B cell (primary cell): Measurements from ENCODE around the gene IL10RA. TPM values are rescaled to one million over a fixed set of nuclear protein-coding genes. Genes with fewer than 3 reads are reported as not detected.

Experiments used
- ATAC-seq: fragments of 200-7000 bp; cut with Tn5 transposase; one replicate; pipeline ENCODE4 v1.10.0; 2021; ENCODE audit warnings: low read depth, mild to moderate bottlenecking, moderate number of reproducible peaks, moderate library complexity
- CTCF ChIA-PET: fragments of 350-600 bp; sonication (Branson Sonifier 250); formaldehyde crosslinking; loops from one replicate; lab custom pipeline; 2021; ENCODE audit warnings: antibody characterized with exemption, inconsistent platforms; lab: Charles Lee
- POLR2A ChIA-PET: fragments of 350-600 bp; sonication (Branson Sonifier 250); formaldehyde crosslinking; loops from one replicate; lab custom pipeline; 2021; ENCODE audit warnings: antibody characterized with exemption; lab: Charles Lee
- DNase-seq: peaks from one replicate; pipeline ENCODE4 v3.0.0; 2013
- H2AFZ ChIP-seq: 2 replicates; pipeline ENCODE4 v1.6.1; 2012; ENCODE audit warnings: mild to moderate bottlenecking, low read depth, low read length; ENCODE audit not compliant: insufficient read depth, poor library complexity, severe bottlenecking
- H3K27ac ChIP-seq, 2 donors: 1 replicate in 1 of 2; 2 replicates in 1 of 2; pipeline ENCODE4 v1.5.1; 2012 to 2013; ENCODE audit warnings: low read length in 2 of 2, mild to moderate bottlenecking in 2 of 2, moderate library complexity in 1 of 2
- H3K27me3 ChIP-seq, 4 experiments: fragments of 200-600 bp in 1 of 4; sonication (generic) in 1 of 4; replicated peaks in 1 of 4; 1 replicate in 2 of 4; 2 replicates in 2 of 4; pipeline versions ENCODE4 v1.6.1 to v1.7.0; 2013 to 2016; ENCODE audit warnings: low read length in 3 of 4, mild to moderate bottlenecking in 2 of 4, mixed read lengths in 1 of 4, moderate library complexity in 1 of 4; ENCODE audit not compliant: insufficient read depth in 4 of 4, control insufficient read depth in 3 of 4; ENCODE audit errors: control extremely low read depth in 1 of 4
- H3K36me3 ChIP-seq, 2 experiments: replicated peaks in 1 of 2; 1 replicate in 1 of 2; 2 replicates in 1 of 2; pipeline versions ENCODE4 v1.6.1 to v1.7.1; 2013; ENCODE audit warnings: low read length in 1 of 2; ENCODE audit not compliant: insufficient read depth in 2 of 2, control insufficient read depth in 1 of 2; ENCODE audit errors: control extremely low read depth in 1 of 2, extremely low read depth in 1 of 2
- H3K4me1 ChIP-seq, 2 donors: fragments of 200-600 bp in 1 of 2; sonication (generic) in 1 of 2; 1 replicate in 1 of 2; 2 replicates in 1 of 2; pipeline versions ENCODE4 v1.5.1 to v1.6.1; 2013 to 2017; ENCODE audit warnings: low read length in 2 of 2; ENCODE audit not compliant: control insufficient read depth in 2 of 2, insufficient read depth in 2 of 2
- H3K4me2 ChIP-seq: replicated peaks from 2 replicates; pipeline ENCODE3; 2012; ENCODE audit warnings: mild to moderate bottlenecking, low read depth, low read length; ENCODE audit not compliant: poor library complexity, severe bottlenecking
- H3K4me3 ChIP-seq, 5 experiments: fragments of 200-600 bp in 1 of 5; sonication (generic) in 1 of 5; 1 replicate in 3 of 5; 2 replicates in 2 of 5; pipeline versions ENCODE4 v1.5.1 to v1.7.0; 2011 to 2016; ENCODE audit warnings: low read length in 4 of 5, mild to moderate bottlenecking in 4 of 5, low read depth in 2 of 5, control low read depth in 1 of 5, moderate library complexity in 1 of 5; ENCODE audit not compliant: insufficient read depth in 1 of 5; ENCODE audit errors: control extremely low read depth in 1 of 5, extremely low read depth in 1 of 5
- H3K79me2 ChIP-seq: fragments of 200-600 bp; sonication (generic); one replicate; pipeline ENCODE4 v1.6.0; 2016; ENCODE audit warnings: low read length; ENCODE audit not compliant: control insufficient read depth, insufficient read depth
- H3K9ac ChIP-seq: fragments of 200-600 bp; sonication (generic); 2 replicates; pipeline ENCODE4 v1.6.1; 2017; ENCODE audit warnings: mild to moderate bottlenecking, low read length, moderate library complexity
- H3K9me3 ChIP-seq, 3 donors: one replicate each; pipeline versions ENCODE4 v1.6.1 to v1.7.1; 2013; ENCODE audit warnings: low read length in 2 of 3; ENCODE audit not compliant: control insufficient read depth in 2 of 3, insufficient read depth in 1 of 3; ENCODE audit errors: control extremely low read depth in 1 of 3
- H4K20me1 ChIP-seq: 2 replicates; pipeline ENCODE4 v1.6.0; 2012; ENCODE audit warnings: mild to moderate bottlenecking, low read length; ENCODE audit not compliant: insufficient read depth, control insufficient read depth, poor library complexity, severe bottlenecking
- H3K27ac Mint-ChIP-seq: one replicate; pipeline ENCODE4 v1.8.0; 2021; ENCODE audit warnings: mixed read lengths
- H3K27me3 Mint-ChIP-seq: one replicate; pipeline ENCODE4 v1.8.0; 2021; ENCODE audit warnings: mixed read lengths
- H3K4me1 Mint-ChIP-seq: one replicate; pipeline ENCODE4 v1.8.0; 2021; ENCODE audit warnings: mixed read lengths
- H3K4me3 Mint-ChIP-seq: one replicate; pipeline ENCODE4 v1.8.0; 2021; ENCODE audit warnings: mixed read lengths
- H3K9me3 Mint-ChIP-seq: one replicate; pipeline ENCODE4 v1.8.0; 2022; ENCODE audit warnings: mixed read lengths; ENCODE audit not compliant: insufficient read depth
- CTCF ChIP-seq: fragments of 200-600 bp; IDR thresholded peaks from one replicate; pipeline ENCODE4 v1.8.0; 2022; ENCODE audit warnings: antibody characterized with exemption, mild to moderate bottlenecking
- EZH2 ChIP-seq: IDR thresholded peaks from 2 replicates; pipeline ENCODE4 v1.6.1; 2012; ENCODE audit warnings: borderline replicate concordance, low read depth, mild to moderate bottlenecking, moderate library complexity, low read length; ENCODE audit not compliant: insufficient read depth, poor library complexity, severe bottlenecking
- WGBS: methylation state at CpG from one replicate; pipeline ENCODE4 v1.1.5; 2013; ENCODE audit warnings: missing lambda C conversion rate; ENCODE audit not compliant: insufficient coverage; 5-methylcytosine and 5-hydroxymethylcytosine counted together
- intact Hi-C: fragments of 100-400 bp; cut with micrococcal nuclease; formaldehyde crosslinking; loops from one replicate; pipeline ENCODE4 v1.10.0; 2022
- polyA plus RNA-seq: library from polyadenylated mRNA; depleted of rRNA; stranded (reverse); fragments of >200 nt; gene quantifications from 2 replicates; pipeline ENCODE4 v1.2.3, GENCODE V29; 2012
- total RNA-seq, 2 donors: library from RNA; stranded (reverse); fragments of 120-200 nt in 1 of 2; gene quantifications; 1 replicate in 1 of 2; 2 replicates in 1 of 2; pipeline versions ENCODE4 v1.2.3 to v1.2.4, GENCODE V29; 2013 to 2022

The IL10RA gene
- total and polyA plus RNA-seq, 2 donors (not counting 1 experiment from before 2014, with no cell fraction given), result 73.3 to 417 TPM

GRCh38 chr11:118002541-118003423 lies 16.6 kb downstream of the IL10RA start:
- H3K9ac ChIP-seq, result no peak overlapping the region
- TF ChIP-seq EZH2, result no peak
- TF ChIP-seq CTCF, result no peak
- peak overlapping the region; percentile 29 for H2AFZ ChIP-seq
- peak overlapping the region; percentile 51 for H3K4me2 ChIP-seq
- DNase-seq, result peak; percentile 52
- H3K4me3 ChIP-seq, result no peak overlapping the region
- peaks cover 67 to 76% of the 10 kb centered on the region in 2 donors for H3K4me1 ChIP-seq
- Mint-ChIP-seq H3K27ac (peak overlapping the region; percentile 99), H3K4me1 (peaks cover 84% of the 10 kb centered on the region), H3K27me3 (no peaks in the 10 kb centered on the region), H3K4me3 (peak overlapping the region; percentile 56), H3K9me3 (peaks cover 2% of the 10 kb centered on the region)
- H3K27ac ChIP-seq, result peak overlapping the region; percentile 64 to 99
- WGBS, result 75% methylated on average over 5 of the region's 7 CpGs
- H4K20me1 ChIP-seq, result no peaks in the 10 kb centered on the region
- ChIA-PET POLR2A (interaction anchor here (0.9 to 21.8 kb wide), 10 partner anchors 1 to 186 kb away, joined by 3 to 346 read pairs (median 5); partner anchors contain the start of gene IL10RA), CTCF (interaction anchor here (0.5 to 12.1 kb wide), 12 partner anchors 9 to 278 kb away, joined by 3 to 134 read pairs (median 6); partner anchors contain the start of gene IL10RA)
- H3K9me3 ChIP-seq, result peaks cover 0 to 4% (median 4%) of the 10 kb centered on the region in 3 donors
- peaks cover 10% of the 10 kb centered on the region for H3K79me2 ChIP-seq
- H3K36me3 ChIP-seq, result peaks cover 0 to 34% of the 10 kb centered on the region in 2 experiments
- no peaks in the 10 kb centered on the region for H3K27me3 ChIP-seq
- intact Hi-C loops, result loop anchor here (1.0 kb wide), 1 partner anchor 10 kb away; no protein-coding TSS in a partner anchor
- ATAC-seq, result peak; percentile 14
